Heart right ventricle (tissue), 16 donors: ENCODE data around the gene DNAJC1. TPM values are rescaled to one million over a fixed set of nuclear protein-coding genes. Genes with fewer than 3 reads are reported as not detected.
A peak's percentile ranks its signal among the peaks of the same experiment; 100 is the strongest.

Experiments
- ATAC-seq, 8 donors: fragments of 200-7000 bp; cut with Tn5 transposase; one replicate each; pipeline ENCODE4 v1.9.1; 2020; ENCODE audit warnings: mild to moderate bottlenecking in 8 of 8, moderate library complexity in 8 of 8, moderate number of reproducible peaks in 1 of 8
- DNase-seq, 2 donors: peaks; one replicate each; pipeline ENCODE4 v3.0.0-alpha.2; 2020
- H3K27ac ChIP-seq, 10 donors: fragments of 200-600 bp; sonication (generic) in 2 of 10; one replicate each; pipeline versions ENCODE4 v1.5.0 to v1.8.0; 2020 to 2022; ENCODE audit warnings: mild to moderate bottlenecking in 3 of 10
- H3K27me3 ChIP-seq, 7 donors: fragments of 200-600 bp; one replicate each; pipeline ENCODE4 v1.8.0; 2021 to 2022; ENCODE audit warnings: mild to moderate bottlenecking in 2 of 7
- H3K36me3 ChIP-seq, 9 donors: fragments of 200-600 bp; sonication (generic) in 1 of 9; one replicate each; pipeline versions ENCODE4 v1.5.0 to v1.8.0; 2020 to 2022; ENCODE audit warnings: mild to moderate bottlenecking in 2 of 9
- H3K4me1 ChIP-seq, 9 donors: fragments of 200-600 bp; sonication (generic) in 1 of 9; one replicate each; pipeline versions ENCODE4 v1.5.0 to v1.8.0; 2020 to 2022; ENCODE audit warnings: mild to moderate bottlenecking in 4 of 9
- H3K4me3 ChIP-seq, 10 donors: fragments of 200-600 bp; sonication (generic) in 2 of 10; one replicate each; pipeline versions ENCODE4 v1.5.0 to v1.8.0; 2020 to 2022; ENCODE audit warnings: mild to moderate bottlenecking in 7 of 10, moderate library complexity in 2 of 10
- H3K9me3 ChIP-seq, 11 donors: fragments of 200-600 bp in 10 of 11; sonication (generic) in 2 of 11; one replicate each; pipeline versions ENCODE4 v1.5.0 to v1.8.0; 2013 to 2022; ENCODE audit warnings: mild to moderate bottlenecking in 2 of 11, control low read depth in 1 of 11, moderate library complexity in 1 of 11
- WGBS, 2 donors: extraction: QIAGEN DNeasy Blood & Tissue Kit; methylation state at CpG; one replicate each; pipeline ENCODE4 v1.1.7; 2013; ENCODE audit warnings: inconsistent platforms in 1 of 2; 5-methylcytosine and 5-hydroxymethylcytosine counted together
- intact Hi-C, 10 donors: fragments of 100-400 bp; cut with DNase I; formaldehyde crosslinking; loops; one replicate each; pipeline versions ENCODE4 v1.11.1 to v1.14.2; 2022
- polyA plus RNA-seq, 2 donors: library from polyadenylated mRNA; stranded (reverse); fragments of 200-250 nt; gene quantifications; one replicate each; pipeline ENCODE4 v1.2.3, GENCODE V29; 2013
- total RNA-seq, 10 donors: library from RNA; stranded (reverse); fragmentation: NEBNext Ultra II Directional in 3 of 10; extraction: Animal tissue kit (Norgen Biotek cat#: 25700) in 3 of 10; gene quantifications; one replicate each; pipeline versions ENCODE4 v1.2.1 to v1.2.4, GENCODE V29; 2021 to 2023
- TF ChIP-seq, protein P1 (sequence below), 9 donors: fragments of 200-600 bp; sonication (generic) in 2 of 9; IDR thresholded peaks; one replicate each; pipeline versions ENCODE4 v1.5.0 to v1.8.0; 2021 to 2022; ENCODE audit warnings: antibody characterized with exemption in 9 of 9, mild to moderate bottlenecking in 5 of 9, moderate library complexity in 1 of 9
- donor health status: Arrhythmogenic right ventricular cardiomyopathy.
- donor health status: ischemic (EF 13 %, LVEDD 7.1; RV severe dilation, severe dysfunction).
- donor health status: healthy with polysubstance abuse.
- donor health status: DM: no; HTN: yes; CAD: no.
- donor health status: DM: no; HTN: no; CAD: no.
- donor health status: ischemic (EF 25% LVEDD 6.9; RV normal size, moderate dysfunction).
- donor health status: ischemic (EF 25% LVEDD 5.7; RV mildly dilated, moderate dysfunction).
- donor health status: healthy.
- donor health status: DM: yes; HTN: yes; CAD: no.
- donor health status: Ischemic cardiomyopathy.
- donor health status: ischemic (EF 35%, LVEDD 5.7; RV mildly dilated, moderate dysfunction).
- donor health status: nonischemic (EF 11% LVEDD 7.7; RV severe dilation, severe dysfunction).
- donor health status: DM: yes; HTN: yes; CAD: no.
- donor health status: PGD.
- donor health status: ischemic (EF 29% LVEDD 5.4; RV normal size, mild dysfunction).
- donor health status: nonischemic (EF 23%, LVEDD 6.1; RV moderate dilation, normal function).

DNAJC1 gene
- total and polyA plus RNA-seq, 12 donors = 8.9 to 26.8 (median 11.4) TPM

- peaks cover 0 to 29% (median 19%) of the 10 kb centered on the region in 9 donors for H3K4me1 ChIP-seq
- H3K9me3 ChIP-seq = no peaks in the 10 kb centered on the region
- H3K4me3 ChIP-seq = no peak overlapping the region
- H3K27me3 ChIP-seq = no peaks in the 10 kb centered on the region
- H3K27ac ChIP-seq = no peak overlapping the region
- H3K36me3 ChIP-seq = no peaks in the 10 kb centered on the region
- TF ChIP-seq, protein P1, sequence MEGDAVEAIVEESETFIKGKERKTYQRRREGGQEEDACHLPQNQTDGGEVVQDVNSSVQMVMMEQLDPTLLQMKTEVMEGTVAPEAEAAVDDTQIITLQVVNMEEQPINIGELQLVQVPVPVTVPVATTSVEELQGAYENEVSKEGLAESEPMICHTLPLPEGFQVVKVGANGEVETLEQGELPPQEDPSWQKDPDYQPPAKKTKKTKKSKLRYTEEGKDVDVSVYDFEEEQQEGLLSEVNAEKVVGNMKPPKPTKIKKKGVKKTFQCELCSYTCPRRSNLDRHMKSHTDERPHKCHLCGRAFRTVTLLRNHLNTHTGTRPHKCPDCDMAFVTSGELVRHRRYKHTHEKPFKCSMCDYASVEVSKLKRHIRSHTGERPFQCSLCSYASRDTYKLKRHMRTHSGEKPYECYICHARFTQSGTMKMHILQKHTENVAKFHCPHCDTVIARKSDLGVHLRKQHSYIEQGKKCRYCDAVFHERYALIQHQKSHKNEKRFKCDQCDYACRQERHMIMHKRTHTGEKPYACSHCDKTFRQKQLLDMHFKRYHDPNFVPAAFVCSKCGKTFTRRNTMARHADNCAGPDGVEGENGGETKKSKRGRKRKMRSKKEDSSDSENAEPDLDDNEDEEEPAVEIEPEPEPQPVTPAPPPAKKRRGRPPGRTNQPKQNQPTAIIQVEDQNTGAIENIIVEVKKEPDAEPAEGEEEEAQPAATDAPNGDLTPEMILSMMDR (IDR thresholded peaks at IDR 0.05) = no peak
- DNase-seq (no peak), ATAC-seq (no peak)
- intact Hi-C loops = loop anchor here in 1 of 10 donors (10.0 kb wide), 1 partner anchor 662 kb away; no protein-coding TSS in a partner anchor
Measured at GRCh38 chr10:21946946-21947345, 56.6 kb downstream of the DNAJC1 start.

- intact Hi-C loops = loop anchor here in 1 of 10 donors (10.0 kb wide), 1 partner anchor 660 kb away; no protein-coding TSS in a partner anchor
- Histone ChIP-seq H3K36me3 (no peaks in the 10 kb centered on the region), H3K9me3 (no peaks in the 10 kb centered on the region), H3K27me3 (no peaks in the 10 kb centered on the region), H3K4me3 (no peak overlapping the region), H3K27ac (no peak overlapping the region), H3K4me1 (peaks cover 0 to 29% (median 19%) of the 10 kb centered on the region in 9 donors)
- 23 to 36% methylated on average over 2 of the region's 2 CpGs for WGBS, 2 donors
- ATAC-seq (peak in 1 of 8 donors; percentile 16), DNase-seq (no peak)
- TF ChIP-seq, protein P1 (IDR thresholded peaks at IDR 0.05) = no peak
Measured at GRCh38 chr10:21944727-21945386, 58.7 kb downstream of the DNAJC1 start.

DNA sequence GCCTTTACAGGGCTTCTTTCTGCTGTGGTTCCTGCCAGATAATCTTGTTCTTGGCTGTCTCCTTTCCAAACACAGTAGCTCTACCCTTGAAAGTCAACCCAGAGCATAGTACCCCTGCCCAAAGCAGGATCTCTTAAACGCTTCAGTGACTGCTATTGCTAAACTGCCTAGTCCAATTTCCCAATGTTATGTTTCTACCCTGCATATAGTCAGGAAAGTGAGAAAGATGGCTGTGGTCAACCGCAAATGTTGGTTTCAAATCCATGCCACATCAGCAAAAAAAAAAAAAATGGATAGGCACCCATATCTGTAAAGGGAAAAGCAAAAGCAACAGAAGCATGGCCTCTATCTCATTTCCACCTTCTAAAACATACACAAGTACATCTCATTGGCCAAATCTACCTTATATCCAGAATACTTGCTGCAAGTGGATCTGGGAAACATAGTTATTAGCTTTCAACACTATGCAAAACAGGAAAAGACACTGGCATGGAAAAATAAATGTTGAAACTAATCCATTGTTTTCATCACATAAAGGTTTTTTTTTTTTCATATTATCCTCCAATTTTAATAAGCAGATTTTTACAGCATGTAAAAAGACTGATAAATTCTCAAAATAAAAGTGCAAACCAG, 59.8 kb downstream of the DNAJC1 start:
- no peak overlapping the region for H3K4me3 ChIP-seq
- DNase-seq (no peak), ATAC-seq (peak in 1 of 8 donors; percentile 17)
- intact Hi-C loops = loop anchor here in 1 of 10 donors (10.0 kb wide), 1 partner anchor 659 kb away; no protein-coding TSS in a partner anchor
- TF ChIP-seq, protein P1 (IDR thresholded peaks at IDR 0.05) = no peak
- 85 to 88% methylated on average over 2 of the region's 2 CpGs for WGBS, 2 donors
- H3K27ac ChIP-seq = no peak overlapping the region
- no peaks in the 10 kb centered on the region for H3K27me3 ChIP-seq
- H3K4me1 ChIP-seq = peaks cover 0 to 29% (median 19%) of the 10 kb centered on the region in 9 donors
- no peaks in the 10 kb centered on the region for H3K9me3 ChIP-seq
- H3K36me3 ChIP-seq = no peaks in the 10 kb centered on the region

GRCh38 chr10:21935439-21936023, 68.0 kb downstream of the DNAJC1 start:
- Histone ChIP-seq H3K36me3 (peaks cover 0 to 8% (median 0%) of the 10 kb centered on the region in 9 donors), H3K9me3 (peaks cover 0 to 27% (median 17%) of the 10 kb centered on the region in 11 donors), H3K4me3 (no peak overlapping the region), H3K27ac (no peak overlapping the region), H3K4me1 (peaks cover 0 to 12% (median 3%) of the 10 kb centered on the region in 9 donors), H3K27me3 (no peaks in the 10 kb centered on the region)
- DNase-seq = no peak
- WGBS, 2 donors = 100% methylated on average over 1 of the region's 1 CpG
- intact Hi-C loops = loop anchor here in 1 of 10 donors (5.0 kb wide), 1 partner anchor 193 kb away; no protein-coding TSS in a partner anchor
- ATAC-seq = no peak
- TF ChIP-seq, protein P1 (IDR thresholded peaks at IDR 0.05) = no peak
